Ascending aorta (tissue), 2 donors: ENCODE measurements around the gene LRP11. TPM values are rescaled to one million over a fixed set of nuclear protein-coding genes. Genes with fewer than 3 reads are reported as not detected.
"Not testable (repeated sequence)": the region's sequence is repeated elsewhere in the genome, so short reads cannot be mapped to it uniquely, and the experiment has no call there.

Experiments
- DNase-seq, 2 donors: peaks; one replicate each; pipeline ENCODE4 v3.0.0-alpha.2; 2019; ENCODE audit warnings: low spot score in 2 of 2
- H3K27ac ChIP-seq, 2 donors: fragments of 200-600 bp; sonication (generic); one replicate each; pipeline ENCODE4 v1.5.1; 2016 to 2017; ENCODE audit warnings: mild to moderate bottlenecking in 1 of 2
- H3K27me3 ChIP-seq: fragments of 200-600 bp; sonication (generic); one replicate; pipeline ENCODE4 v1.5.1; 2017
- H3K36me3 ChIP-seq, 2 donors: fragments of 200-600 bp; sonication (generic); one replicate each; pipeline ENCODE4 v1.5.1; 2016
- H3K4me1 ChIP-seq, 2 donors: fragments of 200-600 bp; sonication (generic); one replicate each; pipeline ENCODE4 v1.5.1; 2016 to 2017; ENCODE audit warnings: mild to moderate bottlenecking in 1 of 2
- H3K4me3 ChIP-seq, 2 donors: fragments of 200-600 bp; sonication (generic); one replicate each; pipeline ENCODE4 v1.5.1; 2016 to 2017; ENCODE audit warnings: mild to moderate bottlenecking in 1 of 2
- H3K9me3 ChIP-seq, 2 donors: fragments of 200-600 bp; sonication (generic); one replicate each; pipeline ENCODE4 v1.5.1; 2016
- intact Hi-C: fragments of 100-400 bp; cut with DNase I; formaldehyde crosslinking; loops from one replicate; pipeline ENCODE4 v1.15.1; 2023
- total RNA-seq: library from RNA; depleted of rRNA; stranded (reverse); fragments of >200 nt; gene quantifications from one replicate; pipeline ENCODE4 v1.1.0, GENCODE V29; 2016
- TF ChIP-seq, protein P1 (sequence below), 3 experiments: fragments of 200-600 bp in 2 of 3; fragments of 450-650 bp in 1 of 3; sonication (generic) in 2 of 3; IDR thresholded peaks; one replicate each; pipeline ENCODE4 v1.5.1; 2016 to 2019; ENCODE audit warnings: antibody characterized with exemption in 3 of 3, mild to moderate bottlenecking in 1 of 3, moderate library complexity in 1 of 3

The LRP11 gene
- total RNA-seq, 1 donor from 2014 or later, result 39.1 TPM

DNA sequence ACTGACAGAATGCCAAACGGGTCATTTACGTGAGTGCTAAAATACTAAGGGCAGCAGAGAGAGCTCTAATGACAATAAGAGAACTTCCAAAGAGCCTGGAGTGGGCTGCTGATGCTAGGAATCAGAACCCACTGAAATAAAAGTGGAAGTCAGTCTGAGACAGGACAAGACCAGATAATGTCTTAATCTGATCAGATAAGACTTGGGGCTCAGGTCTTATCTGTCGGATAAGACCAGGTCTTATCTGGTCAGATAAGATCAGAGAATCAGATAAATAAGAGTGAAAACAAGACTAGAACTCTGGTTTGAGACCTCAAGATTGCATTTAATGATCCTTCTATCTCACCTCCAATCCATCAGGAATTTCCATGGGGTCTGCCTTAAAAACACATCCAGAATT is 18.6 kb downstream of the LRP11 start:
- Histone ChIP-seq H3K27me3 (no peaks in the 10 kb centered on the region), H3K27ac (no peak overlapping the region), H3K36me3 (no peaks in the 10 kb centered on the region), H3K9me3 (no peaks in the 10 kb centered on the region), H3K4me3 (no peak overlapping the region), H3K4me1 (peaks cover 0 to 5% of the 10 kb centered on the region in 2 donors)
- intact Hi-C loops, result no loop called here
- TF ChIP-seq, protein P1, sequence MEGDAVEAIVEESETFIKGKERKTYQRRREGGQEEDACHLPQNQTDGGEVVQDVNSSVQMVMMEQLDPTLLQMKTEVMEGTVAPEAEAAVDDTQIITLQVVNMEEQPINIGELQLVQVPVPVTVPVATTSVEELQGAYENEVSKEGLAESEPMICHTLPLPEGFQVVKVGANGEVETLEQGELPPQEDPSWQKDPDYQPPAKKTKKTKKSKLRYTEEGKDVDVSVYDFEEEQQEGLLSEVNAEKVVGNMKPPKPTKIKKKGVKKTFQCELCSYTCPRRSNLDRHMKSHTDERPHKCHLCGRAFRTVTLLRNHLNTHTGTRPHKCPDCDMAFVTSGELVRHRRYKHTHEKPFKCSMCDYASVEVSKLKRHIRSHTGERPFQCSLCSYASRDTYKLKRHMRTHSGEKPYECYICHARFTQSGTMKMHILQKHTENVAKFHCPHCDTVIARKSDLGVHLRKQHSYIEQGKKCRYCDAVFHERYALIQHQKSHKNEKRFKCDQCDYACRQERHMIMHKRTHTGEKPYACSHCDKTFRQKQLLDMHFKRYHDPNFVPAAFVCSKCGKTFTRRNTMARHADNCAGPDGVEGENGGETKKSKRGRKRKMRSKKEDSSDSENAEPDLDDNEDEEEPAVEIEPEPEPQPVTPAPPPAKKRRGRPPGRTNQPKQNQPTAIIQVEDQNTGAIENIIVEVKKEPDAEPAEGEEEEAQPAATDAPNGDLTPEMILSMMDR (IDR thresholded peaks at IDR 0.05), result no peak
- no peak for DNase-seq

DNA sequence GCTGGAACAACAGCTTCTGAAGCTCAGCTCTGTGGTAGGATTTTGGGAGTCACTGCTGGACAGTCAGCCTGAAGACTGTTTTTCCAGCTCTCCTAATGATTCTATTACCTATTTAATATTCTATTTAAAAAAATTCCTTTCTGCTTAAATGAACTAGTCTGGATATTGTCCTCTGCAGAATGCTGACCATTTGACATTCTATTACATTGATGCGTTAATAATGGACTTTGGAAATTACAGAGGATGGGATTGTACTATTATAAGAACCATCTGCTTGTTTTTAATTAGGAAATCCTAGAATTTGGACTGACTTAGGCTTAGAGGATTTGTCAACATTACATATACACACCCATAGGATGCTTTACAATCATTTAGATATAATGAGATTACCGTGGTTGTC is 19.7 kb downstream of the LRP11 start:
- Histone ChIP-seq H3K36me3 (no peaks in the 10 kb centered on the region), H3K27ac (no peak overlapping the region), H3K4me3 (no peak overlapping the region), H3K27me3 (no peaks in the 10 kb centered on the region), H3K9me3 (no peaks in the 10 kb centered on the region), H3K4me1 (peaks cover 0 to 5% of the 10 kb centered on the region in 2 donors)
- DNase-seq, result no peak
- TF ChIP-seq, protein P1 (IDR thresholded peaks at IDR 0.05), result no peak
- intact Hi-C loops, result no loop called here

DNA sequence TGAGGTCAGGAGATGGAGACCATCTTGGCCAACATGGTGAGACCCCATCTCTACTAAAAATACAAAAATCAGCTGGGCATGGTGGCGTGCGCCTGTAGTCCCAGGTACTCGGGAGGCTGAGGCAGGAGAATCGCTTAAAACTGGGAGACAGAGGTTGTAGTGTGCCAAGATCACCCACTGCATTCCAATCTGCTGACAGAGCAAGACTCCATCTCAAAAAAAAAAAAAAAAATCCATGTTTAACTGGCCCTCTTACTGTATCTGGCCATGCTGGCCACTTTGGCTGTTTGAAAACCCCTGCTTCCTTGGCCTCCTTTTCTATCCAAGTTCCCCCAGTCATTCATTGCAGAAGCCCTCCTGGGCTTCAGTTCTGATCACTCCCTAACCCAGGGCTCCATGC is 20.1 kb downstream of the LRP11 start:
- H3K9me3 ChIP-seq, H3K27me3 ChIP-seq, intact Hi-C loops, H3K4me1 ChIP-seq, H3K27ac ChIP-seq, H3K36me3 ChIP-seq, H3K4me3 ChIP-seq, DNase-seq: not testable (repeated sequence)

DNA sequence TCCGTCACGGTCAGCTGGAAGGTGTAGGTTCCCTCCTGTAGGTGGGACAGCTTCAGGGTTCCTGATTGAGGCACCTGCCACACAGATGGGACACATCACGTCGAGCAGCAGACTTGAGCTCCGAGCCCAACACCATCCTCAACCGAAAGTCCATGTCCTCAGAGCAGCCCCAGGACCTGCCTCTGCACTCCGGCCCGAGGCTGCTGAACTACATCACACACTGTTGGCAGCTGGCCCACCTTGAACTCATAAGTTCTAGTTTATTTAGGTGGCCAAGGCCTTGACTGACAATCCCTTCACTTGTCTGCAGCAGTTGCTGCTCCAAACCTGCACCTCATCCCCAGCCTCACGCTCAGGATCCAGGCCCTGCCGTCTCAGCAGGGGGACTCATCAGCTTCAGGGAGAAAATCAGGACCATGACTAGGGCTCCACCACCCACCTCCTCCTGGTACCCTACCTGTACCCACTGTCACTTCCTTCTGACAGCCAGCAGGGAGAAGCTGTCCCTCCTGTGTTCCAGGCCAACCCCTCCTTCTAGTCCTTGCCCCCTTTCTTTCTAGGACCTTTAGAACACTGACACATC is 21.0 kb downstream of the LRP11 start:
- Histone ChIP-seq H3K4me1 (peaks cover 0 to 5% of the 10 kb centered on the region in 2 donors), H3K4me3 (no peak overlapping the region), H3K36me3 (no peaks in the 10 kb centered on the region), H3K9me3 (no peaks in the 10 kb centered on the region), H3K27ac (no peak overlapping the region), H3K27me3 (no peaks in the 10 kb centered on the region)
- intact Hi-C loops, result no loop called here
- TF ChIP-seq, protein P1 (IDR thresholded peaks at IDR 0.05), result no peak
- no peak for DNase-seq

DNA sequence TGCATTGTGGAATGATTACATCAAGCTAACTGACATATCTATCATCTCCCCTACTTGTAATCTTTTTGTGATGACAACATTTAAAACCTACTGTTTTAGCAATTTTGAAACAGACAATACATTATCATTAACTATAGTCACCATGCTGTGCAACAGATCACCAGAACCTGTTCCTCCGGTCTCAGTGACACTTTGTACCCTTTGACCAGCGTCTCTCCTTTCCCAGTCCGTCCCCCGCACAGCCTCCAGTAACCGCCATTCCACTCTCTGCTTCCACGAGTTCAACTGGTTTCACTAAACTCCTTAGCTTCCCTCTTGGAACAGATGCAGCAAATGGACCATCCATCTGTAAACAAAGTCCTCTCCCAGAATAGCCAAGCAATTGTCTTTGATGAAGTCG is 21.8 kb downstream of the LRP11 start:
- Histone ChIP-seq H3K9me3 (no peaks in the 10 kb centered on the region), H3K36me3 (no peaks in the 10 kb centered on the region), H3K4me1 (peaks cover 0 to 5% of the 10 kb centered on the region in 2 donors), H3K4me3 (no peak overlapping the region), H3K27ac (no peak overlapping the region), H3K27me3 (no peaks in the 10 kb centered on the region)
- no peak for DNase-seq
- intact Hi-C loops, result no loop called here
- TF ChIP-seq, protein P1 (IDR thresholded peaks at IDR 0.05), result no peak

DNA sequence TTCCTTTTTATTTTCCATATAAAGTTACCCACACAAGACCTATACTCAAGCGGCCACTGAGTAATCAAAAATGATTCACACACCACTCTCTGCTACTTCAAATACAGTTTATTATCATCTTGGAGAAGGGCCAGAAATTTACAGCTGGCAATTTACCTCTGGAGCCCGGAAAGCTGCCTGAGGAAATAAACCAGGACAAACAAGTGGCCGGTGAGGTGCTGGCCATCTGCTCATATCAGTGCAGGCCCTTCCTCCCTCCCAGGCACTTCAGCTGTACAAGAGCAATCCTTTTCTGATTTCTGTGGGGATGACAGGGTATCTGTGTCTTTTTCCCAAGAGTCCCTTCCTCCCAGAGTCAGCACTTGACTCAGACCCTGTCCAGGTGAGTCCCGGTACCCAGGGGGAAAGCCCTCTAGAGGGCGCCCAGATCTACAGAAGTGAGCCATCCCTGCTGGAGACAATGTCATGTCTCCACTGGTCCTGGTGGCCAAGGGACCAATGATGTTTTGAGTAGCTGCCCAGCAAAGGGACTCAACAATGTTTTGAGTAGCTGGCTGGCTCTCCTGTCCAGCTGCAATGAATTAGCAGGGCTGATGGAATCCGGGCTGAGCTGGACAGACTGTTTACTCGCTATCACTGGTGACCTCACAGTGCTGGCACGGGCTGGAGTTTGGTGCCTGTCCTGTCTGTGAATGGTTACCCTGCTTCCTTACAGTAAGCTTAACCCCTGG is 23.6 kb downstream of the LRP11 start:
- Histone ChIP-seq H3K9me3 (no peaks in the 10 kb centered on the region), H3K4me1 (no peaks in the 10 kb centered on the region), H3K27me3 (no peaks in the 10 kb centered on the region), H3K27ac (no peak overlapping the region), H3K36me3 (no peaks in the 10 kb centered on the region), H3K4me3 (no peak overlapping the region)
- DNase-seq, result peak in 1 of 2 donors; percentile 73
- intact Hi-C loops, result no loop called here
- TF ChIP-seq, protein P1 (IDR thresholded peaks at IDR 0.05), result peak in 2 of 3 experiments; percentile 7 to 42
